ENCODE measurements around the gene SESN3.
"Not testable (repeated sequence)": the region's sequence is repeated elsewhere in the genome, so short reads cannot be mapped to it uniquely, and the experiment has no call there.

SESN3 gene, protein sequence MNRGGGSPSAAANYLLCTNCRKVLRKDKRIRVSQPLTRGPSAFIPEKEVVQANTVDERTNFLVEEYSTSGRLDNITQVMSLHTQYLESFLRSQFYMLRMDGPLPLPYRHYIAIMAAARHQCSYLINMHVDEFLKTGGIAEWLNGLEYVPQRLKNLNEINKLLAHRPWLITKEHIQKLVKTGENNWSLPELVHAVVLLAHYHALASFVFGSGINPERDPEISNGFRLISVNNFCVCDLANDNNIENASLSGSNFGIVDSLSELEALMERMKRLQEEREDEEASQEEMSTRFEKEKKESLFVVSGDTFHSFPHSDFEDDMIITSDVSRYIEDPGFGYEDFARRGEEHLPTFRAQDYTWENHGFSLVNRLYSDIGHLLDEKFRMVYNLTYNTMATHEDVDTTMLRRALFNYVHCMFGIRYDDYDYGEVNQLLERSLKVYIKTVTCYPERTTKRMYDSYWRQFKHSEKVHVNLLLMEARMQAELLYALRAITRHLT

DNA sequence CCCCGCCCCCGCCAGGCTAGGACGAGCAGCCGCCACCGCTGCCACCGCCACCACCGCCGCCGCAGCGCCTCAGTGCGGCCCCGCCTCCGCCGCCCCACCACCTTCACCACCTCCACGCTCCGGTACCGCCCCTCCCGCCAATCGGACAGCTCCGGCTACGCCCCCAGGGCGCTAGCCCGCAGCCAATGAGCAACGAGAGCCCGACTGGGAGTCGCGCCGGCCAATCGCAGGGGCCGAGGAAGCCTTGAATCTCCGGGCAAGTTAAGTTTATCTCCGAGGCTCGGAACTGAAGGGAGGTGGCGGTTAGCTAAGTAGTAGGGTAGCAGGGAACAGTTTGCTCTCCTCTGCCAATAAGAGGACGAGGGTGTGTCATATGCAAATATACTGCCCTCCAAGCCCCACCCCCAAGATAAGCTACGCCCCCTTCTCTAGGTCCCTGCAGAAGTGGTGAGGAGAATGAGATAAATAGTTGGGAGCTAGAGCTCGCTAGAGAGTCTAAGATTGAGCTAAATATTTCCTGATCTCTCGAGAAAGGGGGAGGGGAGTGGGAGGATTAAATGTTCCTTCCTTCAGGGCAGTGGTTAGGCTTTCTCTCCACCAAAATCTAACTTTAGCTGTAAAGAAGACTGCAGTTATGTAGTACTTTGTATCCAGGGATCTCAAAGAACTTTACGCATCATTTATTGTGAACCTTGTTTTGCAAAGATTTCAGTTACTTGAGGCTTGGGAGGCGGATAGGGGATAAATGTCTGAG lies at the start of gene SESN3:
Gene SESN3 (minus strand): TSS at position 76 of the 754 bp plus-strand sequence. CDS start 342 bp downstream, outside the sequence.
- peak within 1 kb of the TSS; percentile 86 for H3K4me3 ChIP-seq (ENCODE audit: low read depth, low read length)
- peak; percentile 99 for DNase-seq (ENCODE audit: low read depth)

DNA sequence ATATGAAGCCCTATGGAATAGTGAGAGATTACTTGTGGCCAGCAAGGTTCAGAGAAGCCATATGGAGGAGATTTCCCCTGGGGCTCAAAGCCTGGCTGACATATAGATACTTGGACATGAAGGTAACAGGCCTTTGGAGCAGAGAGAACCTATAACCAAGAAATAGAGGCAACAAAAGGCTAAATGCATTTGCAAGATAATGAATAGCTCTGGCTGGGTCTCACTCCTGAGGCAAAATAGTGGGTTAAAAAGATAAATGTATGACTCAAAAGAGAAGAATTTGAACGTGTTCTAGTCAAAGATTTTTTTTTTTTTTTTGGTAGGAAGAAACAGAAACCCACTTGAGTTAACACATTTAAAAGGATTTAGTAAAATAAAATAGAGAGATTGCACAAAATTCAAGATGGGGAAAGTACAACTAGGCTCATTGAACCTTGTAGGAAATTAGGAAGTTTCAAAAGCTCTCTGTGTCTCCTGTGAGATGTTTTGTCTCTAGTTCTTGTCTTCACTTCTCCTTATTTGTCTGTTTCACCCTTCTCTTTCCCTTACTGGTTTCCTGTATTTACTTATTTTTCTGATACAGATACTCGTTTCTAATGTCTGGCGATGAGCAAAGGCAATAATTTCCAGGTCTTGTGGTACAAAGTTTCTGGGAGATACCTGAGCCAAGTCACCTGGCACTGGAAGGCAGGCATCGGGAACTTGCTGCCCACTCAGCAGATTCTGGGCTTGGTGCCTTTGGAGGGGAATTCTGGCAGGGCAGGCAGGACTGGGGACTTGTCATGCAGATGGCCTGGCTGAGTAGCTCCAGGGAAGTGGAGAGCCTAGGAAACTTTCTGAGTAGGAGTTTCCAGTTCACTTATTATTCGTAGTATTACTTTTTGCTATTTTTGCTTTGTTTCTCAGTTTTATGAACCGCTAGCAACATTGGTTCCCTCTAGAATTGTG lies 49.2 kb upstream of the SESN3 start:
- DNase-seq (ENCODE audit: low read depth) = no peak
- no peak overlapping the region for H3K4me3 ChIP-seq (ENCODE audit: low read depth, low read length)

DNA sequence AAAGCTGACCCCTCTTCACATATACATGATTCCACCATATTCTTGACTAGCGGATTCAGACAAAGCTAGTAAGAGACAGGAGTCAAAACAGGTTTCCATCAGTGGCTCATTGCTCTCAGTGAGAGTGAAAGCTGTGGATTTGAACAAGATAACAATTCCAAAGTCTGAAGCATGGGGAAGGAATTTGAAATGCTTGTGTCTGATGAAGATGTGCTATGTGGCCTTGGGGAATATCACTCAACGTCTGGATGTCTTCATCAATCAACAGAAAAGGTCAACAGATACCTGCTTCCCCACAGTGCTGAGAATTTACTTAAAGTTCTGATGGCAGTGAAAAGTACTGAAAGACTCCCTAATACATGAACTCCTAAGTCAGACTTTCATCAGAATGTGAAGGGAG lies 46.9 kb upstream of the SESN3 start:
- DNase-seq (ENCODE audit: low read depth) = no peak
- no peak overlapping the region for H3K4me3 ChIP-seq (ENCODE audit: low read depth, low read length)

DNA sequence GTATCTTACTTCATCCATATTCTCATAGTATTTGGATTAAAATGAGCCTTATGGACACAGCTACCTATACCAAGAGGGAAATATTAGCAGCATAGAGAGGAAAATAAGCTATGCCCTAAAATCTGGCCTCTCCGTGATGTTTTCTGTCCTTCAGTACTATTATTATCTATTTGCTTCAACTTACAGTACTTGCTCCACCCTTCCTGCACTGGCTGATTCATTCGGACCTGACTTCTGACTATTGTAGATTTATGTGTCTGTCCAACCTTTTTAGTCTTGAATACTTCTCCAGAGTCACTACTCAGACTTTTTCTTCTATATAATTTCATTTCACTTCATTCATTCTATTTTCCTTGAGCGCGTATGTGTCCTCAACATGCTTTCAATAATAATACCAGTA lies 45.1 kb upstream of the SESN3 start:
- H3K4me3 ChIP-seq (ENCODE audit: low read depth, low read length) = no peak overlapping the region
- DNase-seq (ENCODE audit: low read depth) = no peak

DNA sequence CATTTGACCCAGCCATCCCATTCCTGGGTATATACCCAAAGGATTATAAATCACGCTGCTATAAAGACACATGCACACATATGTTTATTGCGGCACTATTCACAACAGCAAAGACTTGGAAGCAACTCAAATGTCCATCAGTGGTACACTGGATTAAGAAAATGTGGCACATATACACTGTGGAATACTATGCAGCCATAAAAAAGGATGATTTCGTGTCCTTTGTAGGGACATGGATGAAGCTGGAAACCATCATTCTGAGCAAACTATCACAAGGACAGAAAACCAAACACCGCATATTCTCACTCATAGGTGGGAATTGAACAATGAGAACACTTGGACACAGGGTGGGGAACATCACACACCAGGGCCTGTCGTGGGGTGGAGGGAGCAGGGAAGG lies 42.6 kb upstream of the SESN3 start:
- not testable (repeated sequence) for H3K4me3 ChIP-seq (ENCODE audit: low read depth, low read length); DNase-seq (ENCODE audit: low read depth)

DNA sequence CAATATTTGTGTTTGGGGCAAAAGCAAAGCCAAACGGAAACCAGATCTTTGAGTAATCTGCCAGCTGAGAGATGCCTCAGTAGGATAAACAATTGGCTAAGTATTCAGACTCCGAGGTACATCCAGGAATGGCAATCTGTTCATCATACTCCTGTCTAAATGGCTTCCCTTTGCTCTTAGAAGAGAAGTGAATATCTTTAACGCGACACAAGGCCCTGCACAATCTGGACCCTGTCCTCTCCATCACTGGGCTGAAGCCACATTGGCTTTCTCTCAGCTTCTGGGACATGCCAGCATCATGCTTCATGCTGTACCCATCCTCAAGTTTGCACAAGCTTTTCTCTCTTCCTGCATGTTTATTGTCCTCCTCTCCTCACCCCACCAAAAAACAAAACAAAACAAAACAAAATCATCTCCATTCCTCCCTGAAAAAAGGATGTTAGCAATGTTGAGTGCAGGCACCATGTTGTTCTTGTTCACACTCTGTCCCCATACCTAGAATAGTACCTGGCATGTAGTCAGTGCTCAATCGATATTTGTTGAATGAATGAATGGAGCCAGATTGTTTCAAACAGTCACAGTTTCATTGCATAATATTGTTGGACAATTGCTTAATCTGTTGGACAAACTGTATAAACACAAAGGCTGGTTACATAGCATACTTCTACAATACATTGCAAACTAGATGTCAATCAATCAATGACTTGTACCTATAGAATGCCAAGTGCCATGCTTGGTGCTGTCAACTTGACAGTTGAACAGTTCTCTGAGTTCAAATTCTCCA lies 38.2 kb upstream of the SESN3 start:
- no peak for DNase-seq (ENCODE audit: low read depth)
- H3K4me3 ChIP-seq (ENCODE audit: low read depth, low read length) = no peak overlapping the region

DNA sequence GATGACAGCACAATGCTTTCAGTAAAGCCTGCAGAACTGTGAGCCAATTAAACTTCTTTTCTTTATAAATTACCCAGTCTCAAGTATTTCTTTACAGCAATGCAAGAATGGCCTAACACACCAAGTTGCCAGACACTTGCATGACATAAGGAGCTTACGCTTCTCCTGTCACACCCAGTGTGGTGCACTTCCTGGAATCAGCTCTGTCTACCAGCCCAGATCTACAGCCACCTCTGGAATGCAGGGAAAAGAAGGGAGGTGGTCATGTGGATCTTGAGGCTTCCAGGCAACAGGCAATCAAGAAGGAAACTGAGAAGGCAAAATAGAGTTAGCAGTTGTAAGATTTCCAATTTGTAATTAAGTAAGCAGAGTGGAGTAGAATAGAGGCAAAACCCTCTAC lies 37.4 kb upstream of the SESN3 start:
- H3K4me3 ChIP-seq (ENCODE audit: low read depth, low read length) = no peak overlapping the region
- DNase-seq (ENCODE audit: low read depth) = no peak

DNA sequence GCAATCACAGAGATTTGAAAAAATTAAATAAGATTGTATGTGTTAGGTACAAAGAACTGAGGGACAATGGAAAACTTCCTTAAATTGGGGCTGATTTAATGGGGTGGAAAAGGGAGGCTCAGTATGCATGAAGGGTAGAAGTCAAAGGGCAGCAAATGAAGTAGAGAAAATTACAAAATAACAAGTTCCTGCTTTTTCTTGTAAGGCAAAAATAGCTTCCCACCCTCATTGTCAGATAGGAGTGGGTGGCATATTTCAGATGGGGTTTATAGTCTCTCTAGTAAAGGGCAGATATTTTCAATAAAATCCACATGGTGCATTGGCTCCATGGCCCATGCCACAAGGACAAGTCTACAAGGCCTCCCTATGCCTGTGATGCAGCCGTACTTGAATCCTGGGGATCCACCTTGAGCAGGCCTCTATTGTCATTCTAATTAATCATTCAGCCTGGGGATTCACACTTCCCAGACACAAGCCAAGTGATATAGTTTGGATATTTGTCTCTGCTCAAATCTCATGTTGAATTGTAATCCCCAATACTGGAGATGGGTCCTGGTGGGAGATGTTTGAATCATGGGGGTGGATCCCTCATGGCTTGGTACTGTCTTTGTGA lies 36.7 kb upstream of the SESN3 start:
- H3K4me3 ChIP-seq (ENCODE audit: low read depth, low read length) = no peak overlapping the region
- no peak for DNase-seq (ENCODE audit: low read depth)

DNA sequence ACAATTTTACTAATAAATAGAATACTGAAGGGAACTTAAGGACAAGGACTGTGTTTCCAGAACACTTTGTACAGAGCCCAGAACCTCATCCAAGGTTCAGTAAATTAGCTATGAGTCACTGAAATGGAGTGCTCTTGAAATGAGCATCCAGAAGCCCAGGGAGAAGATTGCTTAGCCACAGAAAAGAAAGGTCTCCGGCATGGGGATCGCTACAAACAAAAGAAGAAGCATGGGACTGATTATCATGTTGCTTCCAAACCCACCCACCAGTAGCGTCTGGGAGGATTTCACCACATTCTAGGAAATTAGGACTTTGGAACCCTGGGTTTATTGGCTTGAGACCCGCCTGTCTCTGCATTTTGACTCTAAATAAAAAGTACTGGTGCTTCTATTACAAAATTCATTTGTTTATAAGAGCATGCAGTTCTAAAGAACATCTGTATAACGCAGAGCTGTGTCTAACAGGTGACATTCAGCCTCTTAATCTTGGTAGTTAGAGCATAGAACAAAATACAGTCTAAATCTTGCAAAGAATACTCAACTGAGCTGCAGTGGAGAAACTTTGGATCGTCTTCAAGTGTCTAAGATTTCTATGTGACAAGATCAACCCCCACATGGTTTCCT lies 35.9 kb upstream of the SESN3 start:
- no peak overlapping the region for H3K4me3 ChIP-seq (ENCODE audit: low read depth, low read length)
- no peak for DNase-seq (ENCODE audit: low read depth)

DNA sequence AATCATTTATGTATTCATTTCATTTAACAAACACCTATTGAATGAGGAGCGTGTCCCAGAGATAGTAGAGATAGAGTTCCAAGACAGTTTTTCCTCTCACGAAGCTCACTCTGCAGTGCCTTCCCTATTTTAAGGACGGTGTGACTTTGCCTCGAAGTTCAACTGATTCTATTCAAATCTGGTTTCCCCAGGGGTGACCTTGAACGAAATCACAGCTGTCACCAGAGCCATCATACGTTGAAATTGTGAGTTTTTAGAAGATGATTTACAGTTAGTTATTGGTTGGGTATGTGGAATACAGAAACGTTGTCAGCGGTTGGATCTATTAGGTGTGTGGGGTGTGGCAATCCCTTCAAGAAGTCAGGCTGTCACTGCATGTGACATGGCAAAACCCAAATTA lies 33.9 kb upstream of the SESN3 start:
- H3K4me3 ChIP-seq (ENCODE audit: low read depth, low read length) = no peak overlapping the region
- no peak for DNase-seq (ENCODE audit: low read depth)

DNA sequence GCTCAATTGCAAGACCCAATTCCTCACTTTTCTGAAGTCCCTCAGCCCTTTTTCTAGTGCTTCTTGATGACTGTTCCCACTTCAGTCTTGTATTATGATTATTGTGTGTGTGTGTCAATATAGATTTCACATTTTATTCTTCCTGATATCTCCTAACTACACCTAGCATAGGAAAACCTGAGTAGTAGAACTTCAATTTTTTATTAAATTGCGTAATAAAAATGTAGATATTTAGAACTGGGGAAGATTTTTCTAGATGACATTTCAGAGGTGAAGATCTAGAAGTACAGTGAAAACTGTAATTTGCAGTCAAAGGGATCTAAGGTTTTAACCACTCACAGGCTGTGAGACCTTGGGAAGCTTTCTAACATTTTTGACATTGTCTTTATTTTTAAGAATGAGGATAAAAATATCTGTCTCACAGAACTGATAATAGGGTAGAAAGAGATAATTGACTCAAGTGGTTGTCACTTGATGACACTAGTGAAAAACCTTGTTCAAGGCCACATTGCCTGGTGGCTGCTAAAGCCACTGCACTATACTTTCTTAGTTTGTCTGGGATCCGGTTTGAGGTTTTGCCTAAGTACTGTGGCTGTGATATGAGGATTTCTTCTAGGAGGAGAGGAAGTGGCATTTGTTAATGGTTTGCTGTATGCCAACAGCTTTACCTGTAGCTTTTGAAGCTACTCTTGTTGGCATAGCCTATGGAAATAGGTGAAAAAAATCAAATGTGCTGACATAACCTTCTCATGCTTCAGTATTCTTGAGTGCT lies 32.2 kb upstream of the SESN3 start:
- no peak for DNase-seq (ENCODE audit: low read depth)
- no peak overlapping the region for H3K4me3 ChIP-seq (ENCODE audit: low read depth, low read length)

DNA sequence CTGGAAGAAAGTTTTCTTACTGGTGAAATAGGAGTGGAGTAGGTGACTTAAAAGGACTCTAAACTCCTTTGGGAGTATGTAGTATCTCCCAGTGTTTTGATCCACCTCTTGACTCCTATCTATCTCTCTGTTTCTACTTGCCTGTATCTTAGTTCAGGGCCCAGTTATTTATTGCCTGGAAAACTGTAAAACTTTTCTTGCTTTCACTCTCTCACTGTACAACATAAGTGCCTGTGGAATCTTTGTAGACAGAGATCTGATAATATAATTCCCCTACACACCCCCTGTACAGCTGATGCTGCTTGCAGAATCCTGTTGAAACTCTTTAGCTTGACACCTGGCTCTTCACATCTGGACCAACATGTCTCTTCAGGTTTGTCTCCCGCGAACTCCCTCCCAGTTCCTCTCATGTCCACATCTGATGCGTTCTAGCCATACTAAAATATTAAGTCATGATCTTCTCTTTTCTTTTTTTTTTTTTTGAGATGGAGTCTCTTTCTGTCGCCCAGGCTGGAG lies 26.5 kb upstream of the SESN3 start:
- DNase-seq (ENCODE audit: low read depth) = no peak
- no peak overlapping the region for H3K4me3 ChIP-seq (ENCODE audit: low read depth, low read length)

DNA sequence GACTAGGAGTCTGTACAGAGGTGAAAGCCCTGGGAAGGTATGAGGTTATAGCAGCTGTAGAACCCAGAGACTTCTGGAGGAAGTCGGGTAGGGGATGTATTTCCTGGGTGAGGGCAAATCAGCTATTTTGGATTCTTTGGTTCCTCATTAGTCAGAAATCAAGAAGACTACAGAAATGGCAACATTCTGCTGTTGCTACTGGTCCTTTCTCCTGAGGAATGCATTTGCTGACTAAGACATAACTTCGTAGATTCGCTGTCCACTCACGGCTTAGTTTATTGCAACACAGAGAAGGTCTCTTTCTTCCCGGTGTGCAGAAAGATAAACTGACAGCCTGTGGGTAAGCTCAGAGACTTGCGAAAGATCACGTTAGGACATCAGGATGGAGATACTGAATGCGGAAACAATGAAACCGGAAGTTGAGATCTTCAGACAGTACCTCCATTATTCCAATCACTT lies 25.3 kb upstream of the SESN3 start:
- no peak for DNase-seq (ENCODE audit: low read depth)
- no peak overlapping the region for H3K4me3 ChIP-seq (ENCODE audit: low read depth, low read length)

DNA sequence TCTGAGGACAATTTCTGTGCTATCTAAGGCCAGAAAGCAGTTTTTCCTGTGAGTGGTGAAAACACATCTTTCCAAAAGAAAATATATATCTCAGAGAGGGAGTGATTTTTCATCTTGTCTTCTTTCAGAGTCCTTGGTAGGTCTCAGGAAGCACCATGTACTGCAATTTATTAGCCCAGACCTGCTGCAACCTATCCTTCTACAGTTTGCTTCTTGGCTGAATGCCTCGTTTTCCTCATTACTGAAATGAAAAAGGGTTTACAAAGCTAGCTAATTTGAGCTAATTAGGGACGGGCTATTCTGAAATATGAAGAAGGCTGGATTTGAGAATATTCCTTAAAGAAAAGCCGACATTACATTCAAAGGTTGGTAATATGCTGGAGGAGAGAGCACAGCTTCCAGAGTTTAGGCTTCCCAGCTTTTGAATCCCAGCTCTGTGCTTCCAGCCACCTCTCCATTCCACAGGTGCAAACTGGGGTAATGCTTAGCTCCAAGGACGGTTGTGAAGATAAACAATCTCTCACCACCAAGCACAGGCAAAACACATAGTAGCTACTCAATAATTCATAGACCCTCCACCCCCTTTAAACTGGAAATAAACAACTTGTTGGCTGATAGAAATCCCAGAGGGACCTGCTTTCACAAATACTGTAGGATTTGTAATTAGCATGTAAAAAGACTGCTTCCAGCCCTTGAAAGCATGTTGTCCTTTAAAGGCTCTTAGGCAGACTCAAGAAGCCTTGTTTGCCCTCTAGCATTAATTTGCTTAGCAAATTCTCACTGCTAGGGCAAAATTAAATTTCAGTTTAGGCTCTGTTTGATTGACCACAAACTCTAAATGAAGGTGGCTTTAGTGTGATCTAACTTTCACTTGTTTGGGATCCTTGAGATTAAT lies 24.5 kb upstream of the SESN3 start:
- no peak overlapping the region for H3K4me3 ChIP-seq (ENCODE audit: low read depth, low read length)
- DNase-seq (ENCODE audit: low read depth) = no peak

DNA sequence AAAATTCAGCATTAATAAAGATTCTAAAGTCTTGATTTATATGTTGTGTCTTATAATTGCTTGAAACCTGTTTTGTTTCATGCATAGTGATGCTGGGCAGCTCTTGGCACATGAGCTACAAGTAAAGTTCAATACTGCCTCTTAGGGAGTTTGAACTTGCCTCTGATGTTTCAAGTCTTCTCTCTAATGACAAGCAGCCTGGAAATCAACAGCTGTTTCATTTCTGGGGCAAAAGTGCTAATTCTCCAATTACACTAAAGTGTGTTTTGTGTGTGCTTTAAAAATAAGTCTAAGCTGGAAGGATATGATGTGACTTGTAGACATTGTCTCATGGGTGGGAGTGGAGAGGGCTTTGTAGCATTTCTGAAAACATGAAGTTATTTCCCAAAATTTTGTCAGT lies 23.7 kb upstream of the SESN3 start:
- no peak overlapping the region for H3K4me3 ChIP-seq (ENCODE audit: low read depth, low read length)
- no peak for DNase-seq (ENCODE audit: low read depth)

DNA sequence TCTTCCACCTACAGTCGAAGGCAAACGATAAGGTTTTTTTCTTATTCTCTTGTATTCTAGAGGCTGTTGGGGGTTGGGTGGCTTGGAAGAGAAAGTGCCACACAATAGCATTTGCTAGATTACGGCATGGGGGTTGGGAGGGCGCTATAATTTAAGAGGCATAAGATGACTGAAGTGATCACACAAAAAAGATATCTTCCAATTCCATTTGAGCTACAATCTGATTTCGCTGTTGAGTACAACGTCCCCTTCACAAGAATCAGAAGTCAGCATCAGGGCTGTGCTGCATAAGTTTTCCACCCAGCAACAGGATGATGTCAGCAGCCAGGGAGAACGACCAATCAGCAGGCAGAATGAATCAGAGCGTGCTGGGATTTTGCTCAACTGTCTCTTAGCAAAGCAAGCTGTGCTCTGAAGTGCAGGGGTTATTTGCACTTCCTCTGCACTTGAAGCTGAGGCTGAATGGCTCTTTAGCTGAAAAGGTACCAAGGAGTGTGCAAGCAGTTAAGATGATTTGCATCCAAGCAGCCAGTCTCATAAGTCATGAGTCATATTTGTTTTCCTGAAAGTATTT lies 23.2 kb upstream of the SESN3 start:
- DNase-seq (ENCODE audit: low read depth) = peak; percentile 80
- peak overlapping the region; percentile 29 for H3K4me3 ChIP-seq (ENCODE audit: low read depth, low read length)
